ENCODE measurements around the gene TKTL1.
"Not testable (repeated sequence)": the region's sequence is repeated elsewhere in the genome, so short reads cannot be mapped to it uniquely, and the experiment has no call there.

The TKTL1 gene
- total RNA-seq = 0.11 to 2.1 (median 1.4) reads per million in 3 experiments

GRCh38 chrX:154295664-154296310, at the start of gene TKTL1:
Gene TKTL1 (plus strand): TSS chrX:154295795. CDS start chrX:154295860, 65 bp downstream.
- no peak for DNase-seq

- peak; percentile 78 for DNase-seq
These were observed 48.1 kb upstream of the TKTL1 start for GRCh38 chrX:154247377-154248045.

GRCh38 chrX:154248076-154248475, 47.5 kb upstream of the TKTL1 start:
- DNase-seq = not testable (repeated sequence)

GRCh38 chrX:154257282-154257681, 38.3 kb upstream of the TKTL1 start, which contains the start of gene OPN1MW3:
Gene OPN1MW3 (plus strand): TSS chrX:154257582. CDS start chrX:154257620, 38 bp downstream.
- DNase-seq = not testable (repeated sequence)

- not testable (repeated sequence) for DNase-seq
These were observed 36.9 kb upstream of the TKTL1 start for GRCh38 chrX:154258711-154259110.

GRCh38 chrX:154263072-154263471, 32.5 kb upstream of the TKTL1 start:
- not testable (repeated sequence) for DNase-seq

- not testable (repeated sequence) for DNase-seq
These were observed 26.4 kb upstream of the TKTL1 start for GRCh38 chrX:154269245-154269644.

- DNase-seq = not testable (repeated sequence)
These were observed 10.9 kb upstream of the TKTL1 start for GRCh38 chrX:154284489-154285338.

GRCh38 chrX:154286406-154286805, 9.2 kb upstream of the TKTL1 start:
- not testable (repeated sequence) for DNase-seq

- no peak for DNase-seq
These were observed 612 bp upstream of the TKTL1 start, which contains the start of gene TEX28 for GRCh38 chrX:154294791-154295574. Gene TEX28 (minus strand): TSS chrX:154295124. CDS start chrX:154292117, 3,007 bp downstream.

- DNase-seq = no peak
These were observed 1.1 kb downstream of the TKTL1 start for GRCh38 chrX:154296731-154297130.

GRCh38 chrX:154298312-154298711, 2.7 kb downstream of the TKTL1 start:
- DNase-seq = no peak

- no peak for DNase-seq
These were observed 5.2 kb downstream of the TKTL1 start for GRCh38 chrX:154300816-154301215.

- DNase-seq = not testable (repeated sequence)
These were observed 7.4 kb downstream of the TKTL1 start for GRCh38 chrX:154302998-154303397.

GRCh38 chrX:154303476-154303875, 7.9 kb downstream of the TKTL1 start:
- DNase-seq = no peak

- no peak for DNase-seq
These were observed 9.3 kb downstream of the TKTL1 start for GRCh38 chrX:154304846-154305245.

- no peak for DNase-seq
These were observed 10.1 kb downstream of the TKTL1 start for GRCh38 chrX:154305541-154306205.

- DNase-seq = no peak
These were observed 11.6 kb downstream of the TKTL1 start for GRCh38 chrX:154307202-154307601.

GRCh38 chrX:154308108-154308946, 12.7 kb downstream of the TKTL1 start:
- peak; percentile 72 for DNase-seq

- no peak for DNase-seq
These were observed 13.6 kb downstream of the TKTL1 start for GRCh38 chrX:154309041-154309775.
